D721Med (cell line): Measurements from ENCODE around the gene LMBR1.
"Not testable (repeated sequence)": the region's sequence is repeated elsewhere in the genome, so short reads cannot be mapped to it uniquely, and the experiment has no call there.

Source experiments
- DNase-seq: peaks from one replicate; pipeline ENCODE4 v3.0.0; 2011; ENCODE audit warnings: low spot score; ENCODE audit not compliant: insufficient read length
- FAIRE-seq: peaks from 2 replicates; lab custom pipeline; 2011; peaks lifted over from hg19 to GRCh38; lab: Jason Lieb, UNC
- CTCF ChIP-seq: IDR thresholded peaks from 2 replicates; pipeline ENCODE4 v1.5.1; 2012; ENCODE audit warnings: mild to moderate bottlenecking, control low read depth; ENCODE audit not compliant: insufficient read depth; ENCODE audit errors: missing control alignments

Gene LMBR1

GRCh38 chr7:156918635-156919034, 25.7 kb upstream of the LMBR1 start:
- FAIRE-seq (no peak), DNase-seq (no peak)
- no peak for TF ChIP-seq CTCF

- FAIRE-seq, DNase-seq: not testable (repeated sequence)
Observed at GRCh38 chr7:156909574-156910252, 16.7 kb upstream of the LMBR1 start.

GRCh38 chr7:156907656-156908055, 14.7 kb upstream of the LMBR1 start:
- DNase-seq (no peak), FAIRE-seq (no peak)
- no peak for TF ChIP-seq CTCF

- DNase-seq (no peak), FAIRE-seq (no peak)
- TF ChIP-seq CTCF = no peak
Observed at GRCh38 chr7:156906200-156906649, 13.2 kb upstream of the LMBR1 start.

GRCh38 chr7:156903232-156903909, 10.4 kb upstream of the LMBR1 start:
- TF ChIP-seq CTCF = no peak
- DNase-seq (no peak), FAIRE-seq (no peak)

- FAIRE-seq, DNase-seq: not testable (repeated sequence)
Observed at GRCh38 chr7:156900093-156900492, 7.1 kb upstream of the LMBR1 start.

GRCh38 chr7:156898938-156899337, 6.0 kb upstream of the LMBR1 start:
- DNase-seq (no peak), FAIRE-seq (no peak)

More at GRCh38 chr7:156898938-156899337, 6.0 kb upstream of the LMBR1 start:
- no peak for TF ChIP-seq CTCF
